ENCODE results near the gene BTK.

Gene BTK

DNA sequence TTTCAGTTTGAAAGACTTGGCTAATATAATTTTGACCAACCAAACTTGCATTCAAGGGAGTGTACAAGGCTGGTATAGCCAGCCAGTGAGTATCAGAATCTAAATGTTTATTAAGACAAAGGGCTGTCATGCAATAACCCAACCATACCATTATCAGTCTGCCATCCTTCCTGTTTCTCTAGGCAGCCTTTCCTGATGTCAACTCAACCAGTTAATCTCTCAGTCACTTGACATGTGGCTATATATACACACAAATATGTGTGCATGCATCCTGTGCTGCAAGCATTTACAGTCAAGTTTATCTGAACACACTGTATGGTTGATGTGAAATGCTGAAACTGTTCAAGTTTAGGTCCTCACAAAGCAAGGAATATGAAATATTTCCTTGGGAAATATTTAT lies 17.2 kb downstream of the BTK start:
- in situ Hi-C loops (cut with HindIII; ENCODE audit: low sequenced_read_pairs) = no loop called here
- TF ChIP-seq, protein P1, sequence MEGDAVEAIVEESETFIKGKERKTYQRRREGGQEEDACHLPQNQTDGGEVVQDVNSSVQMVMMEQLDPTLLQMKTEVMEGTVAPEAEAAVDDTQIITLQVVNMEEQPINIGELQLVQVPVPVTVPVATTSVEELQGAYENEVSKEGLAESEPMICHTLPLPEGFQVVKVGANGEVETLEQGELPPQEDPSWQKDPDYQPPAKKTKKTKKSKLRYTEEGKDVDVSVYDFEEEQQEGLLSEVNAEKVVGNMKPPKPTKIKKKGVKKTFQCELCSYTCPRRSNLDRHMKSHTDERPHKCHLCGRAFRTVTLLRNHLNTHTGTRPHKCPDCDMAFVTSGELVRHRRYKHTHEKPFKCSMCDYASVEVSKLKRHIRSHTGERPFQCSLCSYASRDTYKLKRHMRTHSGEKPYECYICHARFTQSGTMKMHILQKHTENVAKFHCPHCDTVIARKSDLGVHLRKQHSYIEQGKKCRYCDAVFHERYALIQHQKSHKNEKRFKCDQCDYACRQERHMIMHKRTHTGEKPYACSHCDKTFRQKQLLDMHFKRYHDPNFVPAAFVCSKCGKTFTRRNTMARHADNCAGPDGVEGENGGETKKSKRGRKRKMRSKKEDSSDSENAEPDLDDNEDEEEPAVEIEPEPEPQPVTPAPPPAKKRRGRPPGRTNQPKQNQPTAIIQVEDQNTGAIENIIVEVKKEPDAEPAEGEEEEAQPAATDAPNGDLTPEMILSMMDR (IDR thresholded peaks at IDR 0.05; ENCODE audit: low read depth, low read length, missing control alignments) = no peak
- DNase-seq (ENCODE audit: low read depth) = no peak
- no peak overlapping the region for H3K4me3 ChIP-seq (ENCODE audit: low read depth, low read length)

DNA sequence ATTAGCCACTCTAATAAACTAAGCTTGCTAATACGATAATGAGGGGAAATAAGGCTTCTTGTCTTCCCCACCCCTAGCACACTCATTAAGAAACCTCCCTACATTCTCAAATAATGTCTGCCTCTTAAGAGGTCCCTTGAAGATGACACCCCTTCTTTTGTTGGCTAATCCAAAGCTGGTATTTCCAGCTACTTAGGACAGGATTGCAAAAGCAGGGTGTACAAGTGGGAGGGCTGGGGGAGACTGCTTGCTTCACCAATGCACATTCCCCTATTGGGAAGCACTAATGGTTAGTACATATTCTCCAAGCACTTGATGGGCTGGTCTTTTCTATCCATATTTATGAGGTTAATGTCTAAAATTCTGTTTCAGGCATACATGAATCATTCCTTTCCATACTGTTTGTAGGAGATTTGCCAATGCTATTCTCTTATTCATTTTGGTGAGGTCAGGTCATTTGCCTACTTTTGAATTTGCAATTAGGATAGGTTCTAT lies 20.6 kb downstream of the BTK start:
- in situ Hi-C loops (cut with HindIII; ENCODE audit: low sequenced_read_pairs) = no loop called here
- no peak overlapping the region for H3K4me3 ChIP-seq (ENCODE audit: low read depth, low read length)
- TF ChIP-seq, protein P1 (IDR thresholded peaks at IDR 0.05; ENCODE audit: low read depth, low read length, missing control alignments) = no peak
- DNase-seq (ENCODE audit: low read depth) = no peak

DNA sequence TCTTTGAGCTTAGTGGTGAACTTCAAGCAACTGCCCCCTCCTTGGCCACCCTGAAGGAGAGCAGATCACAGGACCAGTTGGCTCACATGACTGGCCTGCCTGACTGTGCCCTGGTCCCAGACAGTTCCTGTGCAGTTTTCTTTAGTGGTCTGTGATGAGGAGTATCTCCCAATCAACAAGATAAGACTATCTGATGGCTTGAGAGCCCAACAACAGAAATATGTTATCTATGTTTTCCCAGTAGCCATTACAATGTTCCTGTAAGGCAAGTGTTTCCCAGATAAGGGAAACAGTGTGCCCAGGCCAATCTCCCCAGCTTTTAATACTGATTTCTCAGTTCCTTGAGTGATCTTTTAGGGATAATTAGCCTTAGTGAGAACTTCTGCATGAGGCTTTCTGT lies 23.2 kb downstream of the BTK start:
- in situ Hi-C loops (cut with HindIII; ENCODE audit: low sequenced_read_pairs) = no loop called here
- TF ChIP-seq, protein P1 (IDR thresholded peaks at IDR 0.05; ENCODE audit: low read depth, low read length, missing control alignments) = no peak
- DNase-seq (ENCODE audit: low read depth) = no peak
- H3K4me3 ChIP-seq (ENCODE audit: low read depth, low read length) = no peak overlapping the region

DNA sequence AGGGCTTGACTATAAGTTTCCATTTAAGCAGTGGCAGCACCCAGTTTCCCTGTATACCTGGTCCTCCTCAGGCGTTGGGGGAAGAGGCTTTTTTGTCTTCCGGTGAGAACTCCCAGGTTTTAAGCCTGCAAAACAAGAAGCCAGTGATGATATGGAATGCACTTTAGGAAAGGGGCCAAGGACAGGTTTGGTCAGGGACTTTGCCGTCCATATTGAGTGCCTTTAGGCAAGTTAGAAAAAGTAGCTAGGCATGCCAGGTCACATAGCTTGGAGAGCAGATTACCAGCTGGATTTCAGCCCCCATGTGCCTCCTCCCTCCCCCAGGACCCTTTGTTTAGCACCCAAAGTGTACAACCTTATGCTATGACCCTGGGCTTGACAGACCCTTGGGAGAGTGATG lies 23.9 kb downstream of the BTK start:
- in situ Hi-C loops (cut with HindIII; ENCODE audit: low sequenced_read_pairs) = no loop called here
- no peak for DNase-seq (ENCODE audit: low read depth)
- no peak overlapping the region for H3K4me3 ChIP-seq (ENCODE audit: low read depth, low read length)
- TF ChIP-seq, protein P1 (IDR thresholded peaks at IDR 0.05; ENCODE audit: low read depth, low read length, missing control alignments) = no peak

DNA sequence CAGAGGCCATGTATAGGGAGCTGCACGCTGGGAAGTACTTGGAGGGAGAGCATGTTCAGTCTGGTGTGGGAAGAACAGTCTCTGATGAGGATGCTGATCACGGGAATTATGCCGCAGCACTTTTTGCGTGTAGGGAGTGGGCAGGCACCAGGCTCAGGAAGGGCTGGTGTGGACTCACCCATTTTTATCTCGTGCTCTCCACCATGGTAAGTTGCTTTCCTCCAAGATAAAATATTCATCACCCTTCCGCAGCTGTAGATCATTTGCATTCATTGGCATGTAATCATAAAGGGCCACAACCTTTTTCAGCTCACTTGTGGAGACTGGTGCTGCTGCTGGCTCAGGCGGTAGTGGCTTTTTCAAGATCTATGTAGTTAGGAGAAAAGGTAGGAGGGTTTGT lies 25.6 kb downstream of the BTK start:
- no peak for DNase-seq (ENCODE audit: low read depth)
- TF ChIP-seq, protein P1 (IDR thresholded peaks at IDR 0.05; ENCODE audit: low read depth, low read length, missing control alignments) = no peak
- in situ Hi-C loops (cut with HindIII; ENCODE audit: low sequenced_read_pairs) = no loop called here
- H3K4me3 ChIP-seq (ENCODE audit: low read depth, low read length) = no peak overlapping the region

DNA sequence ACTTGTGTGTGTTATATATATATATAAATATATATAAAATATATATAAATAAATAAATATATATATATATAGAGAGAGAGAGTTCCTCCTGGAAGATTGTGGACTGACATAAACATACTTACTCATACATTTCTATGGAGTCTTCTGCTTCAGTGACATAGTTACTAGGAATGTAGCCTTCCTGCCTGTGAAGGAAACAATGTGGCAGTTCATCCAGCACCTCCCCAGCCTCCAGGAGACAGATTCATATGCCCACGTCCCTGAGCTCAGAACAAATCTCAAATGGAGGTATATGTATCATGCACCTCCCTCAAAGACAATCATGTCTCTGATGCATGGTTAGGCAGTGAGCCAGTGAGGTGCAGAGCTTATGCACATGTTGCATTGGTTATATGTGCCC lies 26.0 kb downstream of the BTK start:
- no peak overlapping the region for H3K4me3 ChIP-seq (ENCODE audit: low read depth, low read length)
- TF ChIP-seq, protein P1 (IDR thresholded peaks at IDR 0.05; ENCODE audit: low read depth, low read length, missing control alignments) = no peak
- no peak for DNase-seq (ENCODE audit: low read depth)
- in situ Hi-C loops (cut with HindIII; ENCODE audit: low sequenced_read_pairs) = no loop called here

All from astrocyte of the cerebellum (primary cell).